Measurements from ENCODE around the gene ANKRD12. TPM values are rescaled to one million over a fixed set of nuclear protein-coding genes. Genes with fewer than 3 reads are reported as not detected.
A peak's percentile ranks its signal among the peaks of the same experiment; 100 is the strongest.

ANKRD12 gene
- total and polyA plus RNA-seq, 2 of the 4 experiments (the other 2 are of a cell fraction): 2.6 to 12.9 TPM

- H2BK15ac ChIP-seq (ENCODE audit: low read depth, low read length): no peak overlapping the region
- dilution Hi-C loops (cut with HindIII; ENCODE audit: low sequenced_read_pairs, unreplicated experiment) (no loop called here), intact Hi-C loops (cut with micrococcal nuclease) (no loop called here), in situ Hi-C loops (cut with MboI; ENCODE audit: low sequenced_read_pairs) (loop anchor here (10.0 kb wide), 1 partner anchor 456 kb away; no protein-coding TSS in a partner anchor)
- no TSS peak for BruUV-seq (replicated peaks)
- no peak overlapping the region for H4K91ac ChIP-seq (ENCODE audit: insufficient read depth, low read depth, low read length)
- H3K18ac ChIP-seq (ENCODE audit: low read depth, low read length): no peak overlapping the region
- H4K20me1 ChIP-seq (ENCODE audit: insufficient read depth, low read length): peaks cover under 1% of the 10 kb centered on the region; the same call in 1 of the 2 replicates
- H2BK5ac ChIP-seq (ENCODE audit: low read depth, low read length, poor library complexity, severe bottlenecking): no peak overlapping the region
- H3K56ac ChIP-seq (ENCODE audit: extremely low read depth, insufficient read depth, low read length): no peak overlapping the region
- peaks cover 22 to 40% of the 10 kb centered on the region in 2 experiments for H3K79me1 ChIP-seq (ENCODE audit: low read depth in 1 of 2, low read length in 2 of 2)
- H3K9me1 ChIP-seq (ENCODE audit: insufficient read depth, low read length): no peaks in the 10 kb centered on the region; the same call in 1 of the 2 replicates
- H3K23ac ChIP-seq (ENCODE audit: low read depth, low read length): 0 out of 2 replicates have a peak overlapping the region, but pooled peaks have one; percentile 15
- DNase-seq (peak; percentile 43), ATAC-seq (ENCODE audit: low read depth) (no peak)
- no peaks in the 10 kb centered on the region for H3K9me3 ChIP-seq (ENCODE audit: control insufficient read depth, insufficient read depth, low read length)
- H2AK5ac ChIP-seq (ENCODE audit: low read depth, low read length): no peak overlapping the region
- no peak overlapping the region for H2AFZ ChIP-seq (replicated peaks; ENCODE audit: low read length, poor library complexity)
- no peak overlapping the region for H3K4me3 ChIP-seq (ENCODE audit: insufficient read depth, low read depth, low read length)
- H3K4me2 ChIP-seq (ENCODE audit: low read depth, low read length): no peak overlapping the region
- H2AK9ac ChIP-seq (replicated peaks; ENCODE audit: low read depth, low read length, poor library complexity): no peak overlapping the region
- no peak overlapping the region for H4K8ac ChIP-seq (ENCODE audit: low read depth in 2 of 2, low read length in 2 of 2)
- no peak overlapping the region for H3K14ac ChIP-seq (replicated peaks; ENCODE audit: low read depth, low read length)
- no peak overlapping the region for H4K5ac ChIP-seq (ENCODE audit: low read depth, low read length)
- ChIA-PET POLR2A (ENCODE audit: unreplicated experiment) (no interaction called here), CTCF (no interaction called here)
- peaks cover 7% of the 10 kb centered on the region for H3K4me1 ChIP-seq (ENCODE audit: control insufficient read depth, insufficient read depth, low read length)
- no peak overlapping the region for H2BK20ac ChIP-seq (ENCODE audit: low read depth, low read length)
- H3K27me3 ChIP-seq (ENCODE audit: control insufficient read depth, insufficient read depth, low read length): no peaks in the 10 kb centered on the region
- TF ChIP-seq RAD21 (IDR thresholded peaks at IDR 0.05; ENCODE audit: low read length) (no peak), MAFK (IDR thresholded peaks at IDR 0.05; ENCODE audit: low read depth, low read length) (peak; percentile 95), POLR2A (IDR thresholded peaks at IDR 0.05; ENCODE audit: low read depth, low read length) (no peak), CTCF (conservative IDR thresholded peaks at IDR 0.05; ENCODE audit: low read depth, low read length) (no peak), RFX5 (IDR thresholded peaks at IDR 0.05; ENCODE audit: low read depth, low read length) (no peak), BHLHE40 (IDR thresholded peaks at IDR 0.05; ENCODE audit: low read depth, low read length) (no peak), USF2 (IDR thresholded peaks at IDR 0.05; ENCODE audit: low read depth, low read length) (no peak), RCOR1 (IDR thresholded peaks at IDR 0.05; ENCODE audit: insufficient replicate concordance, low read length) (no peak)
- H3K36me3 ChIP-seq (ENCODE audit: control insufficient read depth, insufficient read depth, low read length): peaks cover 32% of the 10 kb centered on the region
- H3K4ac ChIP-seq (ENCODE audit: low read depth, low read length): no peak overlapping the region
- H2BK120ac ChIP-seq (ENCODE audit: low read depth, low read length): no peak overlapping the region
- no peak overlapping the region for H3K27ac ChIP-seq (ENCODE audit: insufficient read depth, low read length)
- no CpG with 5 or more reads among the region's 2 CpGs for WGBS, 2 experiments (ENCODE audit: extremely low coverage in 2 of 2, insufficient read length in 1 of 2)
- H3K9ac ChIP-seq (ENCODE audit: low read depth, low read length): no peak overlapping the region
Measured at GRCh38 chr18:9130806-9131205, 5.8 kb upstream of the ANKRD12 start.
